K562 (cell line): Measurements from ENCODE around the gene GRAMD1B. TPM values are rescaled to one million over a fixed set of nuclear protein-coding genes. Genes with fewer than 3 reads are reported as not detected.

Experiments
- ATAC-seq: fragments of 200-7000 bp; cut with Tn5 transposase; 3 replicates; pipeline ENCODE4 v1.9.1; 2020; ENCODE audit warnings: moderate library complexity
- BruUV-seq: library from RNA; stranded (reverse); fragments of 400-500 nt; replicated peaks from 2 replicates; lab custom pipeline; 2021; lab: Mats Ljungman, UMichigan
- CTCF ChIA-PET: fragments of 300-600 bp; formaldehyde crosslinking; extraction: SDS; loops from one replicate; lab custom pipeline; 2021; ENCODE audit warnings: low intra/inter-chr PET ratio; lab: Yijun Ruan, JAX
- POLR2A ChIA-PET: fragments of 300-600, 350-650 bp; sonication (Branson Sonifier 250); formaldehyde crosslinking; extraction: SDS; loops from one replicate; lab custom pipeline; 2021; ENCODE audit warnings: antibody characterized with exemption, inconsistent platforms; lab: Yijun Ruan, JAX
- DNase-seq, 4 experiments: peaks; one replicate each; pipeline versions ENCODE4 v3.0.0 to v3.0.0-alpha.2; 2011 to 2018; ENCODE audit warnings: low spot score in 3 of 4, mixed read lengths in 3 of 4; ENCODE audit errors: extremely low read depth in 1 of 4
- FAIRE-seq: peaks from 2 replicates; lab custom pipeline; 2011; peaks lifted over from hg19 to GRCh38; lab: Jason Lieb, UNC
- H2AFZ ChIP-seq: 2 replicates; pipeline ENCODE4 v1.6.0; 2011; ENCODE audit warnings: low read depth, low read length, control low read depth, inconsistent platforms
- H3K27ac ChIP-seq: fragments of 200-600 bp; 3 replicates; pipeline ENCODE4 v1.8.0; 2011; ENCODE audit warnings: low read depth, mild to moderate bottlenecking, control low read depth, inconsistent platforms, low read length, moderate library complexity, mixed read lengths; ENCODE audit errors: extremely low read depth
- H3K27me3 ChIP-seq, 2 experiments: fragments of 300-600 bp in 1 of 2; 2 replicates in 1 of 2; 3 replicates in 1 of 2; pipeline versions ENCODE4 v1.6.0 to v1.8.0; 2011; ENCODE audit warnings: inconsistent platforms in 2 of 2, low read length in 2 of 2, mild to moderate bottlenecking in 1 of 2, mixed read lengths in 1 of 2, moderate library complexity in 1 of 2; ENCODE audit not compliant: control insufficient read depth in 2 of 2, insufficient read depth in 2 of 2
- H3K36me3 ChIP-seq: fragments of 300-600 bp; 3 replicates; pipeline ENCODE4 v1.8.0; 2011; ENCODE audit warnings: mild to moderate bottlenecking, low read length, inconsistent platforms; ENCODE audit not compliant: control insufficient read depth, insufficient read depth
- H3K4me1 ChIP-seq, 2 experiments: fragments of 200-600 bp in 1 of 2; replicated peaks in 1 of 2; 2 replicates in 1 of 2; 3 replicates in 1 of 2; pipeline versions ENCODE4 v1.5.1 to v1.8.0; 2011; ENCODE audit warnings: inconsistent platforms in 2 of 2, low read length in 2 of 2, mild to moderate bottlenecking in 1 of 2, mixed read lengths in 1 of 2, moderate library complexity in 1 of 2; ENCODE audit not compliant: control insufficient read depth in 2 of 2, insufficient read depth in 2 of 2
- H3K4me2 ChIP-seq: 2 replicates; pipeline ENCODE4 v1.6.1; 2011; ENCODE audit warnings: low read length, control low read depth, inconsistent platforms, mixed read lengths; ENCODE audit not compliant: insufficient read depth
- H3K4me3 ChIP-seq: fragments of 200-600 bp; sonication (generic), shearing (Covaris generic); 2 replicates; pipeline ENCODE4 v1.5.1; 2016; ENCODE audit warnings: control low read depth, inconsistent platforms
- H3K79me2 ChIP-seq: fragments of 200-600 bp; 3 replicates; pipeline ENCODE4 v1.8.0; 2011; ENCODE audit warnings: low read length, inconsistent platforms; ENCODE audit not compliant: control insufficient read depth, insufficient read depth
- H3K9ac ChIP-seq, 2 experiments: 2 replicates each; pipeline versions ENCODE4 v1.6.0 to v1.6.1; 2011; ENCODE audit warnings: low read depth in 2 of 2, low read length in 2 of 2, control low read depth in 1 of 2, inconsistent platforms in 1 of 2, mild to moderate bottlenecking in 1 of 2, mixed read lengths in 1 of 2; ENCODE audit not compliant: insufficient read depth in 1 of 2
- H3K9me1 ChIP-seq: one replicate; pipeline ENCODE4 v1.6.0; 2011; ENCODE audit warnings: inconsistent platforms, mild to moderate bottlenecking, low read length, moderate library complexity; ENCODE audit not compliant: control insufficient read depth, insufficient read depth
- H3K9me3 ChIP-seq: replicated peaks from 2 replicates; pipeline ENCODE4 v1.5.1; 2011; ENCODE audit warnings: low read depth, low read length, inconsistent platforms; ENCODE audit not compliant: control insufficient read depth, insufficient read depth
- H4K20me1 ChIP-seq: replicated peaks from 2 replicates; pipeline ENCODE4 v1.6.1; 2011; ENCODE audit warnings: low read length, inconsistent platforms, mixed read lengths; ENCODE audit not compliant: control insufficient read depth, insufficient read depth
- ARID1B ChIP-seq: fragments of 450-650 bp; IDR thresholded peaks from 2 replicates; pipeline ENCODE4 v1.6.1; 2016; ENCODE audit warnings: antibody characterized with exemption, mild to moderate bottlenecking, inconsistent platforms
- BCL6 ChIP-seq: fragments of 250-450 bp; sonication (Bioruptor Pico); IDR thresholded peaks from 2 replicates; pipeline ENCODE4 v1.4.0; 2020
- BRF1 ChIP-seq: IDR thresholded peaks from 3 replicates; pipeline ENCODE4 v1.6.1; 2011; ENCODE audit warnings: borderline replicate concordance, mild to moderate bottlenecking; ENCODE audit not compliant: insufficient read length; ENCODE audit errors: extremely low read depth
- DMBX1 ChIP-seq: fragments of 250-450 bp; sonication (Bioruptor Pico); IDR thresholded peaks from 2 replicates; pipeline ENCODE4 v1.8.0; 2022; ENCODE audit warnings: inconsistent platforms, mild to moderate bottlenecking, moderate library complexity, borderline replicate concordance
- KHSRP ChIP-seq: fragments of 450-650 bp; IDR thresholded peaks from 2 replicates; pipeline ENCODE4 v1.6.1; 2017
- KLF1 ChIP-seq: fragments of 450-650 bp; IDR thresholded peaks from 2 replicates; pipeline ENCODE4 v1.6.1; 2016; ENCODE audit warnings: missing genetic modification characterization, missing compliant biosample characterization
- KLF10 ChIP-seq: fragments of 250-450 bp; sonication (Bioruptor Pico); IDR thresholded peaks from 2 replicates; pipeline ENCODE4 v1.6.1; 2021; ENCODE audit warnings: matching md5 sums
- LCOR ChIP-seq: sonication (generic); formaldehyde crosslinking; IDR thresholded peaks from 2 replicates; pipeline ENCODE4 v1.8.0; 2022; ENCODE audit warnings: mild to moderate bottlenecking, missing genetic modification reagents
- MCM3 ChIP-seq: fragments of 450-650 bp; IDR thresholded peaks from 2 replicates; pipeline ENCODE4 v1.6.1; 2016
- PPARD ChIP-seq: fragments of 250-450 bp; sonication (Bioruptor Pico); IDR thresholded peaks from 2 replicates; pipeline ENCODE4 v1.8.0; 2022; ENCODE audit warnings: inconsistent platforms, mild to moderate bottlenecking, moderate library complexity
- RFX7 ChIP-seq: fragments of 250-450 bp; sonication (Bioruptor Pico); IDR thresholded peaks from 2 replicates; pipeline ENCODE4 v1.5.1; 2021; ENCODE audit warnings: mild to moderate bottlenecking
- ZNF184 ChIP-seq: sonication (generic); formaldehyde crosslinking; IDR thresholded peaks from 2 replicates; pipeline ENCODE4 v1.5.0; 2020; ENCODE audit warnings: missing genetic modification reagents
- ZNF212 ChIP-seq: fragments of 450-650 bp; formaldehyde crosslinking; IDR thresholded peaks from 2 replicates; pipeline ENCODE4 v1.4.0; 2020; ENCODE audit warnings: mild to moderate bottlenecking
- ZNF354B ChIP-seq: fragments of 250-450 bp; sonication (Bioruptor Pico); IDR thresholded peaks from 2 replicates; pipeline ENCODE4 v1.4.0; 2020
- ZNF408 ChIP-seq: fragments of 250-450 bp; sonication (Bioruptor Pico); IDR thresholded peaks from 2 replicates; pipeline ENCODE4 v1.4.0; 2020; ENCODE audit warnings: low read depth, mild to moderate bottlenecking, moderate library complexity
- ZNF551 ChIP-seq: fragments of 250-450 bp; sonication (Bioruptor Pico); IDR thresholded peaks from 2 replicates; pipeline ENCODE4 v1.5.0; 2021; ENCODE audit warnings: mild to moderate bottlenecking, moderate library complexity
- ZNF717 ChIP-seq: fragments of 250-450 bp; sonication (Bioruptor Pico); IDR thresholded peaks from 2 replicates; pipeline ENCODE4 v1.5.0; 2021
- ZNF778 ChIP-seq: fragments of 450-650 bp; formaldehyde crosslinking; IDR thresholded peaks from 2 replicates; pipeline ENCODE4 v1.4.0; 2020; ENCODE audit warnings: mild to moderate bottlenecking, moderate library complexity
- WGBS: fragments of 100-300 bp; shearing (Covaris generic); methylation state at CpG from one replicate; pipeline ENCODE4 v1.1.6; 2016; ENCODE audit warnings: low coverage, mixed read lengths; ENCODE audit not compliant: insufficient coverage; ENCODE audit errors: missing lambda C conversion rate; 5-methylcytosine and 5-hydroxymethylcytosine counted together
- in situ Hi-C: fragments of 300-500 bp; cut with MboI; formaldehyde crosslinking; loops from 4 replicates; pipeline ENCODE4 v1.15.0; 2018; ENCODE audit warnings: inconsistent platforms, mixed read lengths
- intact Hi-C: fragments of 100-400 bp; cut with micrococcal nuclease; formaldehyde crosslinking; loops from 2 replicates; pipeline ENCODE4 v1.14.2; 2022
- polyA plus RNA-seq, 8 experiments: library from polyadenylated mRNA; depleted of rRNA in 4 of 8; stranded (reverse) in 5 of 8; unstranded in 3 of 8; fragments of >200 nt; fragmentation: Nextera tagmentation in 2 of 8; fragmentation: Illumina TruSeq in 1 of 8; extraction: Ambion mirVana in 2 of 8; extraction: Trizol in 1 of 8; gene quantifications; 2 replicates each; pipeline versions ENCODE4 v1.2.1 to v1.2.3, GENCODE V29; 2011 to 2014; ENCODE audit warnings: inconsistent platforms in 1 of 8, missing spikeins in 1 of 8
- total RNA-seq, 7 experiments: library from RNA; depleted of rRNA in 6 of 7; stranded (reverse); fragments of >200 nt in 6 of 7; fragmentation: Illumina TruSeq in 2 of 7; extraction: Trizol in 2 of 7; gene quantifications; 2 replicates each; pipeline versions ENCODE4 v1.2.1 to v1.2.3, GENCODE V29; 2011 to 2021; ENCODE audit warnings: low replicate concordance in 1 of 7
- TF ChIP-seq, protein P1 (sequence below): fragments of 200-800 bp; sonication (Bioruptor generic); IDR thresholded peaks from 2 replicates; pipeline ENCODE4 v1.6.1; 2017; ENCODE audit warnings: missing genetic modification characterization, missing compliant biosample characterization

GRAMD1B gene
- total and polyA plus RNA-seq, 9 of the 15 experiments (the other 6 are each of a cell fraction or from before 2014, with no cell fraction given): 0.31 TPM; not detected in 8

- no peaks in the 10 kb centered on the region for H3K4me1 ChIP-seq
- no peaks in the 10 kb centered on the region for H3K9me1 ChIP-seq
- no peaks in the 10 kb centered on the region for H3K36me3 ChIP-seq
- ChIA-PET CTCF (no interaction called here), POLR2A (no interaction called here)
- 2% methylated on average over 4 of the region's 4 CpGs for WGBS
- H3K4me2 ChIP-seq: no peak overlapping the region
- peaks cover 0 to 20% of the 10 kb centered on the region in 2 experiments; a peak in 3 of 5 replicates for H3K27me3 ChIP-seq
- no peak overlapping the region for H3K9ac ChIP-seq
- H3K9me3 ChIP-seq: no peaks in the 10 kb centered on the region
- no peak overlapping the region for H3K27ac ChIP-seq
- no peaks in the 10 kb centered on the region for H3K79me2 ChIP-seq
- in situ Hi-C loops (no loop called here), intact Hi-C loops (no loop called here)
- no peak for DNase-seq
- no peaks in the 10 kb centered on the region for H4K20me1 ChIP-seq
- no peak for TF ChIP-seq PPARD
- TF ChIP-seq ZNF551: no peak
- no peak for TF ChIP-seq ARID1B
- no peak for TF ChIP-seq ZNF778 (CRISPR knock-in tag)
- no peak for TF ChIP-seq MCM3
- TF ChIP-seq ZNF717 (CRISPR knock-in tag): no peak
- no peak for TF ChIP-seq BRF1
- TF ChIP-seq KLF10 (CRISPR knock-in tag): no peak
- no peak for TF ChIP-seq BCL6 (CRISPR knock-in tag)
- TF ChIP-seq LCOR: no peak
- no peak for TF ChIP-seq KLF1 (tag)
- no peak for TF ChIP-seq ZNF354B
- no peak for TF ChIP-seq DMBX1 (CRISPR knock-in tag)
- TF ChIP-seq RFX7: no peak
- TF ChIP-seq, protein P1, sequence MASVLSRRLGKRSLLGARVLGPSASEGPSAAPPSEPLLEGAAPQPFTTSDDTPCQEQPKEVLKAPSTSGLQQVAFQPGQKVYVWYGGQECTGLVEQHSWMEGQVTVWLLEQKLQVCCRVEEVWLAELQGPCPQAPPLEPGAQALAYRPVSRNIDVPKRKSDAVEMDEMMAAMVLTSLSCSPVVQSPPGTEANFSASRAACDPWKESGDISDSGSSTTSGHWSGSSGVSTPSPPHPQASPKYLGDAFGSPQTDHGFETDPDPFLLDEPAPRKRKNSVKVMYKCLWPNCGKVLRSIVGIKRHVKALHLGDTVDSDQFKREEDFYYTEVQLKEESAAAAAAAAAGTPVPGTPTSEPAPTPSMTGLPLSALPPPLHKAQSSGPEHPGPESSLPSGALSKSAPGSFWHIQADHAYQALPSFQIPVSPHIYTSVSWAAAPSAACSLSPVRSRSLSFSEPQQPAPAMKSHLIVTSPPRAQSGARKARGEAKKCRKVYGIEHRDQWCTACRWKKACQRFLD: no peak
- TF ChIP-seq ZNF408 (CRISPR knock-in tag): no peak
- TF ChIP-seq KHSRP: no peak
- TF ChIP-seq ZNF212 (CRISPR knock-in tag): no peak
- TF ChIP-seq ZNF184 (CRISPR knock-in tag): no peak
- no peak overlapping the region for H3K4me3 ChIP-seq
- H2AFZ ChIP-seq: no peak overlapping the region
- BruUV-seq: no TSS peak
- no peak for FAIRE-seq
- no peak for ATAC-seq
Measured at GRCh38 chr11:123566852-123567251, 136.8 kb downstream of the GRAMD1B start.
